Measurements from ENCODE around the gene AQP12B. TPM values are rescaled to one million over a fixed set of nuclear protein-coding genes. Genes with fewer than 3 reads are reported as not detected.

AQP12B gene
- total and polyA plus RNA-seq, 10 of the 15 experiments (the other 5 are each of a cell fraction or from before 2014, with no cell fraction given) = not detected

- BruUV-seq (replicated peaks) = no TSS peak
- SMC1A ChIA-PET (ENCODE audit: uncharacterized antibody, unreplicated experiment) = no interaction called here
Observed at GRCh38 chr2:240635998-240636547, 46.6 kb downstream of the AQP12B start.

GRCh38 chr2:240635121-240635997 lies 47.3 kb downstream of the AQP12B start:
- no TSS peak for BruUV-seq (replicated peaks)
- no peak overlapping the region for H3K4me2 ChIP-seq (ENCODE audit: control insufficient read depth, insufficient read depth)
- H3K27me3 ChIP-seq (replicated peaks in 1 of 2; ENCODE audit: control insufficient read depth in 2 of 2, insufficient read depth in 2 of 2, low read length in 1 of 2) = no peaks in the 10 kb centered on the region
- no peaks in the 10 kb centered on the region for H4K20me1 ChIP-seq (ENCODE audit: control insufficient read depth, insufficient read depth)
- H3K4me1 ChIP-seq (ENCODE audit: control insufficient read depth, insufficient read depth, low read length) = no peaks in the 10 kb centered on the region
- ATAC-seq (no peak), DNase-seq (ENCODE audit: low read depth, low spot score) (no peak), FAIRE-seq (no peak)
- H3K27ac ChIP-seq (ENCODE audit: control insufficient read depth, insufficient read depth) = no peak overlapping the region
- TF ChIP-seq EGR1 (IDR thresholded peaks at IDR 0.05; ENCODE audit: borderline replicate concordance in 1 of 2, low read depth in 2 of 2, low read length in 2 of 2) (no peak), WRNIP1 (IDR thresholded peaks at IDR 0.05; ENCODE audit: borderline replicate concordance, low read depth, low read length) (no peak), PML (IDR thresholded peaks at IDR 0.05; ENCODE audit: low read length) (no peak)
- H3K36me3 ChIP-seq (ENCODE audit: control insufficient read depth in 2 of 2, insufficient read depth in 2 of 2, low read length in 1 of 2) = no peaks in the 10 kb centered on the region
- SMC1A ChIA-PET (ENCODE audit: uncharacterized antibody, unreplicated experiment) = no interaction called here
- H3K4me3 ChIP-seq = no peak overlapping the region
- in situ Hi-C loops (cut with MboI) (no loop called here), intact Hi-C loops (cut with micrococcal nuclease; ENCODE audit: unreplicated experiment) (no loop called here)
- H3K9me3 ChIP-seq (replicated peaks; ENCODE audit: control insufficient read depth, insufficient read depth, low read length) = peaks cover 2% of the 10 kb centered on the region; the same call in 1 of the 3 replicates
- POLR2A ChIA-PET = no interaction called here
- H2AFZ ChIP-seq (ENCODE audit: control insufficient read depth, low read depth, low read length) = no peak overlapping the region
- RAD21 ChIA-PET (ENCODE audit: unreplicated experiment) = no interaction called here
- CTCF ChIA-PET = no interaction called here
- 19% methylated on average over 6 of the region's 6 CpGs for WGBS (ENCODE audit: insufficient coverage, insufficient replicate concordance, low lambda C conversion rate, missing lambda C conversion rate)
- H3K9ac ChIP-seq (ENCODE audit: control insufficient read depth, insufficient read depth, low read length) = no peak overlapping the region
- no peaks in the 10 kb centered on the region for H3K79me2 ChIP-seq (ENCODE audit: control insufficient read depth, insufficient read depth, low read length)

More at GRCh38 chr2:240635998-240636547, 46.6 kb downstream of the AQP12B start:
- RAD21 ChIA-PET (ENCODE audit: unreplicated experiment) = no interaction called here
- FAIRE-seq = no peak
- POLR2A ChIA-PET = no interaction called here
- ATAC-seq = no peak
- Histone ChIP-seq H3K79me2 (ENCODE audit: control insufficient read depth, insufficient read depth, low read length) (no peaks in the 10 kb centered on the region), H3K4me1 (ENCODE audit: control insufficient read depth, insufficient read depth, low read length) (no peaks in the 10 kb centered on the region), H3K4me2 (ENCODE audit: control insufficient read depth, insufficient read depth) (no peak overlapping the region), H3K4me3 (no peak overlapping the region), H2AFZ (ENCODE audit: control insufficient read depth, low read depth, low read length) (no peak overlapping the region), H3K9ac (ENCODE audit: control insufficient read depth, insufficient read depth, low read length) (no peak overlapping the region), H3K27ac (ENCODE audit: control insufficient read depth, insufficient read depth) (no peak overlapping the region), H4K20me1 (ENCODE audit: control insufficient read depth, insufficient read depth) (no peaks in the 10 kb centered on the region), H3K36me3 (ENCODE audit: control insufficient read depth in 2 of 2, insufficient read depth in 2 of 2, low read length in 1 of 2) (no peaks in the 10 kb centered on the region), H3K9me3 (replicated peaks; ENCODE audit: control insufficient read depth, insufficient read depth, low read length) (peaks cover 2% of the 10 kb centered on the region; the same call in 1 of the 3 replicates), H3K27me3 (replicated peaks in 1 of 2; ENCODE audit: control insufficient read depth in 2 of 2, insufficient read depth in 2 of 2, low read length in 1 of 2) (no peaks in the 10 kb centered on the region)
- CTCF ChIA-PET = no interaction called here
- no peak for TF ChIP-seq ZNF274 (IDR thresholded peaks at IDR 0.05; ENCODE audit: insufficient read depth, insufficient read length)
- TF ChIP-seq HDGF (IDR thresholded peaks at IDR 0.05) = no peak
- no peak for TF ChIP-seq BMI1 (IDR thresholded peaks at IDR 0.05; ENCODE audit: borderline replicate concordance)
- no peak for TF ChIP-seq SMARCA5 (IDR thresholded peaks at IDR 0.05)
- in situ Hi-C loops (cut with MboI) = no loop called here
- no peak for DNase-seq (ENCODE audit: low read depth, low spot score)
- 36% methylated on average over 3 of the region's 3 CpGs for WGBS (ENCODE audit: insufficient coverage, insufficient replicate concordance, low lambda C conversion rate, missing lambda C conversion rate)
- intact Hi-C loops (cut with micrococcal nuclease; ENCODE audit: unreplicated experiment) = no loop called here
